OCI-LY1 (cell line): ENCODE measurements around the gene PDE12.

Experiments
- H2AFZ ChIP-seq: fragments of 200-600 bp; sonication (generic), shearing (Covaris generic); 2 replicates; pipeline ENCODE4 v1.6.0; 2014; ENCODE audit warnings: antibody characterized with exemption, mild to moderate bottlenecking, low read length
- H3F3A ChIP-seq: fragments of 200-600 bp; sonication (generic), shearing (Covaris generic); 2 replicates; pipeline ENCODE4 v1.6.0; 2014; ENCODE audit warnings: mild to moderate bottlenecking, antibody characterized with exemption, low read length, moderate library complexity; ENCODE audit not compliant: insufficient read depth
- H3K27ac ChIP-seq: fragments of 200-600 bp; sonication (generic); 2 replicates; pipeline ENCODE4 v1.5.1; 2014; ENCODE audit warnings: low read length, mixed run types, mild to moderate bottlenecking, low read depth; ENCODE audit not compliant: poor library complexity, severe bottlenecking
- H3K27me3 ChIP-seq: fragments of 200-600 bp; sonication (generic); 2 replicates; pipeline ENCODE4 v1.6.0; 2014; ENCODE audit warnings: antibody characterized with exemption, mild to moderate bottlenecking, low read length, moderate library complexity; ENCODE audit not compliant: insufficient read depth
- H3K36me3 ChIP-seq: fragments of 200-600 bp; sonication (generic); 2 replicates; pipeline ENCODE4 v1.6.1; 2014; ENCODE audit warnings: mild to moderate bottlenecking, antibody characterized with exemption, low read length, moderate library complexity, mixed read lengths; ENCODE audit not compliant: insufficient read depth
- H3K4me1 ChIP-seq: fragments of 200-600 bp; sonication (generic); 2 replicates; pipeline ENCODE4 v1.5.1; 2014; ENCODE audit warnings: mild to moderate bottlenecking, low read length, moderate library complexity; ENCODE audit not compliant: insufficient read depth, severe bottlenecking
- H3K4me2 ChIP-seq: fragments of 200-600 bp; sonication (generic), shearing (Covaris generic); 2 replicates; pipeline ENCODE4 v1.6.1; 2014; ENCODE audit warnings: low read length
- H3K4me3 ChIP-seq: fragments of 200-600 bp; sonication (generic); 2 replicates; pipeline ENCODE4 v1.5.1; 2014; ENCODE audit warnings: low read length, low read depth, mild to moderate bottlenecking, mixed read lengths; ENCODE audit not compliant: poor library complexity, severe bottlenecking
- H3K79me2 ChIP-seq: fragments of 200-600 bp; shearing (Covaris generic); 2 replicates; pipeline ENCODE4 v1.6.1; 2016; ENCODE audit warnings: mixed run types, low read length, mixed read lengths; ENCODE audit not compliant: insufficient read depth
- H3K9ac ChIP-seq: fragments of 200-600 bp; sonication (generic), shearing (Covaris generic); 2 replicates; pipeline ENCODE4 v1.6.1; 2014; ENCODE audit warnings: mild to moderate bottlenecking, low read length, mixed read lengths
- H3K9me2 ChIP-seq: fragments of 200-600 bp; sonication (generic), shearing (Covaris generic); 2 replicates; pipeline ENCODE4 v1.6.1; 2014; ENCODE audit warnings: low read depth, mild to moderate bottlenecking, low read length, mixed read lengths
- H3K9me3 ChIP-seq: fragments of 200-600 bp; shearing (Covaris generic); 2 replicates; pipeline ENCODE4 v1.6.1; 2014; ENCODE audit warnings: low read length, mixed read lengths
- H4K20me1 ChIP-seq: fragments of 200-600 bp; sonication (generic), shearing (Covaris generic); 2 replicates; pipeline ENCODE4 v1.6.0; 2016; ENCODE audit warnings: mild to moderate bottlenecking, low read length; ENCODE audit not compliant: insufficient read depth
- EZH2 ChIP-seq: fragments of 200-600 bp; sonication (generic), shearing (Covaris generic); IDR thresholded peaks from 2 replicates; pipeline ENCODE4 v1.8.0; 2017; ENCODE audit warnings: borderline replicate concordance, mixed run types, mild to moderate bottlenecking, antibody characterized with exemption, low read length, moderate library complexity, mixed read lengths
- TF ChIP-seq, protein P1 (sequence below): fragments of 200-600 bp; sonication (generic), shearing (Covaris generic); IDR thresholded peaks from 2 replicates; pipeline ENCODE4 v1.5.1; 2017; ENCODE audit warnings: mild to moderate bottlenecking, antibody characterized with exemption, low read length, moderate library complexity, mixed read lengths

The PDE12 gene

DNA sequence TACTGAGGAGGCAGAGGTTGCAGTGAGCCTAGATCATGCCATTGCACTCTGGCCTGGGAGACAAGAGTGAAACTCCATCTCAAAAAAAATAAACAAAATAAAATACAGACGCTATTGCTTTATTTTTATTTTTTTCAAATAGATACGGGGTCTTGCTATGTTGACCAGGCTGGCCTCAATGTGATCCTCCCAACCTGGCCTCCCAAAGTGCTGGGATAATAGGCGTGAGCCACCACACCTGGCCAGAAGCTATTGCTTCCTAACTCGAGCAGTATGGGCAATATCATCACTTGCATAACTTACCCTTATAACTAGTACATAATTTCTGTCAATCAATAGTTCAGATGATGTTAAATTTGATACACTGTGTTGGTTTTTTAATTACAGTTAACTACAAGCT, 38.1 kb downstream of the PDE12 start:
- Histone ChIP-seq H3K4me3 (peak overlapping the region; percentile 96), H3F3A (no peaks in the 10 kb centered on the region), H3K36me3 (peaks cover 7% of the 10 kb centered on the region; the same call in 1 of the 2 replicates)

DNA sequence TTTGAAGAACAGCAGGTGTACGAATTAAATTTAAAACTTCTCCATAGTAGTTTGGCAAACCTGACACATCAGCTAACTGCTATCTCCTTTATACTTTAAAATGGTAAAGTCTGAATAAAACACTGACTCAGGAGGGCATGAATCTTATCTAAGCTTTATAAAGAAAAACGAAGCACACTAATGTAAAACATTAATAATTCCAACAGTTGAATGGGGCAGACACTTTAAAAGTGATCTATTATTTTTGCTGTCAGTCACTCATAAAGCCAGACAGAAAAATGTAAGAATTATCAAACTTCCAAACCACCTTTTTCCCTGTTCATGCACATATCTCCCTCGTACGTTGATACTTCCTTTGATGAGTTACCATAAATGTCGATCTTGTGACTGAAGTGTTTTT, 38.5 kb downstream of the PDE12 start:
- peaks cover 42% of the 10 kb centered on the region for H3K4me1 ChIP-seq
- H3K4me3 ChIP-seq: peak overlapping the region; percentile 96
- peaks cover 76% of the 10 kb centered on the region for H3K79me2 ChIP-seq
- no peaks in the 10 kb centered on the region for H3K27me3 ChIP-seq
- peak overlapping the region; percentile 76; the same call in 1 of the 2 replicates for H3K9ac ChIP-seq
- H3K36me3 ChIP-seq: peaks cover 7% of the 10 kb centered on the region; the same call in 1 of the 2 replicates
- H3K4me2 ChIP-seq: peak overlapping the region; percentile 92
- no peak for TF ChIP-seq EZH2
- TF ChIP-seq, protein P1, sequence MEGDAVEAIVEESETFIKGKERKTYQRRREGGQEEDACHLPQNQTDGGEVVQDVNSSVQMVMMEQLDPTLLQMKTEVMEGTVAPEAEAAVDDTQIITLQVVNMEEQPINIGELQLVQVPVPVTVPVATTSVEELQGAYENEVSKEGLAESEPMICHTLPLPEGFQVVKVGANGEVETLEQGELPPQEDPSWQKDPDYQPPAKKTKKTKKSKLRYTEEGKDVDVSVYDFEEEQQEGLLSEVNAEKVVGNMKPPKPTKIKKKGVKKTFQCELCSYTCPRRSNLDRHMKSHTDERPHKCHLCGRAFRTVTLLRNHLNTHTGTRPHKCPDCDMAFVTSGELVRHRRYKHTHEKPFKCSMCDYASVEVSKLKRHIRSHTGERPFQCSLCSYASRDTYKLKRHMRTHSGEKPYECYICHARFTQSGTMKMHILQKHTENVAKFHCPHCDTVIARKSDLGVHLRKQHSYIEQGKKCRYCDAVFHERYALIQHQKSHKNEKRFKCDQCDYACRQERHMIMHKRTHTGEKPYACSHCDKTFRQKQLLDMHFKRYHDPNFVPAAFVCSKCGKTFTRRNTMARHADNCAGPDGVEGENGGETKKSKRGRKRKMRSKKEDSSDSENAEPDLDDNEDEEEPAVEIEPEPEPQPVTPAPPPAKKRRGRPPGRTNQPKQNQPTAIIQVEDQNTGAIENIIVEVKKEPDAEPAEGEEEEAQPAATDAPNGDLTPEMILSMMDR: no peak
- H3K27ac ChIP-seq: no peak overlapping the region
- no peak overlapping the region for H2AFZ ChIP-seq
- H3F3A ChIP-seq: no peaks in the 10 kb centered on the region
- no peaks in the 10 kb centered on the region for H3K9me2 ChIP-seq
- H4K20me1 ChIP-seq: no peaks in the 10 kb centered on the region; the same call in 1 of the 2 replicates
- no peaks in the 10 kb centered on the region for H3K9me3 ChIP-seq

More for the DNA sequence above, 38.1 kb downstream of the PDE12 start:
- no peak for TF ChIP-seq EZH2
- TF ChIP-seq, protein P1: no peak
- Histone ChIP-seq H4K20me1 (no peaks in the 10 kb centered on the region; the same call in 1 of the 2 replicates), H3K9me3 (no peaks in the 10 kb centered on the region), H2AFZ (no peak overlapping the region), H3K9ac (no peak overlapping the region; the same call in 1 of the 2 replicates), H3K79me2 (peaks cover 79% of the 10 kb centered on the region), H3K4me2 (peak overlapping the region; percentile 92), H3K4me1 (peaks cover 38% of the 10 kb centered on the region), H3K27ac (no peak overlapping the region), H3K9me2 (no peaks in the 10 kb centered on the region), H3K27me3 (no peaks in the 10 kb centered on the region)

DNA sequence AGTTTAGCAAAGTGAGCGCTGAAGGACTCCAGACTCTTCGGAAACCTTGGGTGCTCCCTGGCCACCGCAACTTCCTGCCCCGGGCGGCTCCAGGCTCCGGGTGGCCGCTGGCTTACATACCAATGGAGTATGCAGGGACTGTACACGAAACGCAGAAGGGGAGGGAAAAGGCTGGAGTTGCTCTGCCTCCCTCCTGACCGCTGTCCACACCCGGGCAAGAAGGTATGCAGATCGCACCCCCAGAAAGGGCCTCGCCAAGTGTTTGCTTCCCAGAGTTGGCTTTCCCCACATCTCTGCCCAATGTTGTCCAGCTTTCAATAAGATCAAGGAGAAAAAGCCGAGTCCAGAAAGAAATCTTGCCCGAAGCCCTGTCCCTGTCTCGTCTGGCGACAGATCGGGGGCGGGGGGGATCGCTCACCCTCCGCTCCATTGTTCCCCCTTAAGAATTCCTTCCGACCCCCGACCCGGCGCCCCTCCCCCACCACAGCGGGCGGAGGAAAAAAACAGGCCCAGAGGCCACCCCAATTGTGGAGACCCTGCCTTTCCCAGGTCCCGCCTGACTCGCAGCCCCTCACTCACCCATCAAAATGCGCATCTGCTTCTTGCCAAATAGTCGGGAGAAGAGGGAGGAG, 40.5 kb downstream of the PDE12 start:
- no peaks in the 10 kb centered on the region; the same call in 1 of the 2 replicates for H4K20me1 ChIP-seq
- H3K79me2 ChIP-seq: peaks cover 62% of the 10 kb centered on the region
- TF ChIP-seq EZH2: no peak
- TF ChIP-seq, protein P1: no peak
- H2AFZ ChIP-seq: no peak overlapping the region
- H3K27me3 ChIP-seq: no peaks in the 10 kb centered on the region
- peak overlapping the region; percentile 96 for H3K4me3 ChIP-seq
- H3K9me3 ChIP-seq: no peaks in the 10 kb centered on the region
- H3K4me2 ChIP-seq: peak overlapping the region; percentile 92
- peaks cover 5% of the 10 kb centered on the region; the same call in 1 of the 2 replicates for H3K36me3 ChIP-seq
- H3K27ac ChIP-seq: peak overlapping the region; percentile 79
- no peaks in the 10 kb centered on the region for H3F3A ChIP-seq
- peaks cover 43% of the 10 kb centered on the region for H3K4me1 ChIP-seq
- no peaks in the 10 kb centered on the region for H3K9me2 ChIP-seq
- H3K9ac ChIP-seq: peak overlapping the region; percentile 76
